HL-60/S4 treated with retinoic acid at 250 ng/mL for 4 days and 3 days (cell line): Measurements from ENCODE around the gene ZNF592.
"Not testable (repeated sequence)": the region's sequence is repeated elsewhere in the genome, so short reads cannot be mapped to it uniquely, and the experiment has no call there.

Source experiments
- in situ Hi-C: fragments of 300-500 bp; cut with MboI; formaldehyde crosslinking; loops from 2 replicates; pipeline ENCODE4 v1.7.0; 2022; ENCODE audit warnings: low sequenced_read_pairs

The ZNF592 gene, protein sequence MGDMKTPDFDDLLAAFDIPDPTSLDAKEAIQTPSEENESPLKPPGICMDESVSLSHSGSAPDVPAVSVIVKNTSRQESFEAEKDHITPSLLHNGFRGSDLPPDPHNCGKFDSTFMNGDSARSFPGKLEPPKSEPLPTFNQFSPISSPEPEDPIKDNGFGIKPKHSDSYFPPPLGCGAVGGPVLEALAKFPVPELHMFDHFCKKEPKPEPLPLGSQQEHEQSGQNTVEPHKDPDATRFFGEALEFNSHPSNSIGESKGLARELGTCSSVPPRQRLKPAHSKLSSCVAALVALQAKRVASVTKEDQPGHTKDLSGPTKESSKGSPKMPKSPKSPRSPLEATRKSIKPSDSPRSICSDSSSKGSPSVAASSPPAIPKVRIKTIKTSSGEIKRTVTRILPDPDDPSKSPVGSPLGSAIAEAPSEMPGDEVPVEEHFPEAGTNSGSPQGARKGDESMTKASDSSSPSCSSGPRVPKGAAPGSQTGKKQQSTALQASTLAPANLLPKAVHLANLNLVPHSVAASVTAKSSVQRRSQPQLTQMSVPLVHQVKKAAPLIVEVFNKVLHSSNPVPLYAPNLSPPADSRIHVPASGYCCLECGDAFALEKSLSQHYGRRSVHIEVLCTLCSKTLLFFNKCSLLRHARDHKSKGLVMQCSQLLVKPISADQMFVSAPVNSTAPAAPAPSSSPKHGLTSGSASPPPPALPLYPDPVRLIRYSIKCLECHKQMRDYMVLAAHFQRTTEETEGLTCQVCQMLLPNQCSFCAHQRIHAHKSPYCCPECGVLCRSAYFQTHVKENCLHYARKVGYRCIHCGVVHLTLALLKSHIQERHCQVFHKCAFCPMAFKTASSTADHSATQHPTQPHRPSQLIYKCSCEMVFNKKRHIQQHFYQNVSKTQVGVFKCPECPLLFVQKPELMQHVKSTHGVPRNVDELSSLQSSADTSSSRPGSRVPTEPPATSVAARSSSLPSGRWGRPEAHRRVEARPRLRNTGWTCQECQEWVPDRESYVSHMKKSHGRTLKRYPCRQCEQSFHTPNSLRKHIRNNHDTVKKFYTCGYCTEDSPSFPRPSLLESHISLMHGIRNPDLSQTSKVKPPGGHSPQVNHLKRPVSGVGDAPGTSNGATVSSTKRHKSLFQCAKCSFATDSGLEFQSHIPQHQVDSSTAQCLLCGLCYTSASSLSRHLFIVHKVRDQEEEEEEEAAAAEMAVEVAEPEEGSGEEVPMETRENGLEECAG (N-terminal part only)

DNA sequence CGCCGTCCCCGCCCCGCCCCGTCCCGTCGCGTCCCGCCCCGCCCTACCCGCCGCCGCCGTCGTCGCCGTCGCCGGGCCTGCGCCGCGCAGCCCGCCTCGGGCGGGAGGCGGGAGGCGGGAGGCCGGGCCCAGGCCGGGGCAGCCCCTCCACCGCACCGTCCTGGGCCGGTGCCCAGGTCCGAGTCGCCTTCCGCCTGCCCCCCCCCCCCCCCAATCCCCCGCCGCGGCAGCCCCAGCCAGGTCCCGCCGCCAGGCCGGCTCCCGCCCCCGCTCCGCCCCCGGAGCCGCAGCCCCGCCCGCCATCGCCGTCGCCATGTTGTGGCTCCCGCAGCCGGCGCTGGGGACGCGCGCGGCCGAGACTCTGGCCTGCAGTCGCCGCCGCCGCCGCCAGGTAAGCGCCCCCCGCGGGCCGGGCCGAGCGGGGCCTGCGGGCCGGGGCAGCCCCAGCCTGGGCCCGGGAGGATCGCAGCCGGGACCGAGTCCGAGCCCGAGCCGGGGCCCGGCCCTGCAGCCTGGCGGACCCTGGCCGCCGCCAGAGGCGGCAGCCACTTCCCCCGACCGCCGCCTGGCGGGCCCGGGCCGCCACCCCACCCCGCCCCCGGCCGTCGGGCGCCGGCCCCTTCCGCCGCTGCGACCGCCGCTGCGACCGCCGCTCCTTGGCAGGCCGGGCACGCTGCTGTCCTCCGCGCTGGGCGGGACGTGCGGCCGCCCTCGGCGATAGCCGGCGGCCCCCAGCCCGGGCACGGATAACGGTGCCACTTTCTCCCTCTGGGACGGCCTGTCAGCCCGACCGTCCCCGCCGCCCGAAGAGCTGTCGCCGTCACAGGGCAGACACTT is at the start of gene ZNF592:
ZNF592 (plus strand) TSS at position 319 of the 837 bp plus-strand sequence. CDS start 34,084 bp downstream, outside the sequence.
- in situ Hi-C loops = no loop called here

DNA sequence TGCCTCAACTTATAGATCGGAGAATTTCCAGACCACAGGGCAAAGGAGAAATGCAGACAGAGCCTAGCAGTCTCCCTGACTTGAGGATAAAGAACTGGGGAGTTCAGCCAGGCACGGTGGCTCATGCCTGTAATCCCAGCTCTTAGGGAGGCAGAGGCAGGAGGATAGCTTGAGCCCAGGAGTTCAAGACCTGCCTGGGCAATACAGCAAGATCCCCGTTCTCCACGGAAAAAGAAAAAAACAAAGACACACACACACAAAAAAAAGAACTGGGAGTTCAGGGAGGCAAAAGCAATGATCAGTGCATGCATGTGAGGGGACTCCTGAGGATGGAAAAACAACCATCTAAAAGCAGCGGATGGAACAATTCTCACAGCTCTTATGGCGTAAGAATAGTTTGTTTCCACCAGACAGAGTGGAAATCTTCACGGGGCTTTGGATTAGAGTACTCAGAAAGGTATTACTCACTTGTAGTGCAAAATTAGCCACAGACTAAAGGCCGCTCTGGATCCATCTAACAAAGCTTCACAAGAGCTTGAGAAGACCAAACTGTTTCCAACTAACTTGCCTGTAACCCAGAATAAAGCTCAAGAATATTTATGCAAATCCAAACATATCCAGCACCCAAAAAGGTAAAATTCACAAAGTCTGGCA is 48.7 kb upstream of the ZNF592 start:
- in situ Hi-C loops = no loop called here

DNA sequence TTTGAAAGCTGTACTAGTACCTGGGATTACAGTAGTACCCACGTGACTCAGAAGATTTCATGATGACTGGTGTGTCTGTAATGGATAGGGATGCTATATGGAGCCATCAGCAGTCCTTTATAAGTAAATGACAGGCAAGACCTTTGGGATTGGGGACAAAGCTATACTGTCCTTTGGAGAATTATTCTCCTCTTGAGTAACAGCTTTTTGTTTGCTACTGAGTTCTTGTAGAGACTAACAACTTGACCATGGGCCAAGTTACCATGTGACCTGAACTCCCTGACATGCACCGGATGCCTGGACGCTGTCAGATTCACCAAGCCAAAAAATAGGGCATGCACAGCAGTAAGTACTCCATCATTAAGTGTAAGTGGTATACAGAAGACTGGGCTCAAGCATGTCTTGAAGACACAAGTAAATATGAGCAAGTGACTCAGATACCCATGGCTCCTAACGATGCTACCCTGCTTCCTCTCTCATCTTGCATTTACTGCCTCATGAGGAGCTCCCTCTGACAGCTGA is 45.4 kb upstream of the ZNF592 start:
- in situ Hi-C loops = no loop called here

DNA sequence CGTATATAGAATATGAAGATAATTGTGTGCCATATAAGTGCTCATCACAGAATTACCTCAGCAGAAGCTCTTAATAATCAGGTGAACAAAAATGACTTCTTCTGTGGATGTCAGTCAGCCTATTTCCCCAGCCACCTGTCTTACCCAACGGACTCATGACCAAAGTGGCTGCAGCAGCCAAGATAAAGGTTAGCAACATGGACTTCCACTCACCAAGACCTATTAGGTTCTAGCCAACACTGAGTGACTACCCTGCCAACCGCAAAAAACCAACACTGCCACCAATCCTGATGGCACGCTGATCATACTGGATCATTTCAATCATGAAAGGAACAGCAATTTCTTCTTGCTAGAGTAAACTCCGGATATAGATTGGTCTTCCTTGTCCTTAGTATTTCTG is 44.6 kb upstream of the ZNF592 start:
- in situ Hi-C loops = no loop called here

DNA sequence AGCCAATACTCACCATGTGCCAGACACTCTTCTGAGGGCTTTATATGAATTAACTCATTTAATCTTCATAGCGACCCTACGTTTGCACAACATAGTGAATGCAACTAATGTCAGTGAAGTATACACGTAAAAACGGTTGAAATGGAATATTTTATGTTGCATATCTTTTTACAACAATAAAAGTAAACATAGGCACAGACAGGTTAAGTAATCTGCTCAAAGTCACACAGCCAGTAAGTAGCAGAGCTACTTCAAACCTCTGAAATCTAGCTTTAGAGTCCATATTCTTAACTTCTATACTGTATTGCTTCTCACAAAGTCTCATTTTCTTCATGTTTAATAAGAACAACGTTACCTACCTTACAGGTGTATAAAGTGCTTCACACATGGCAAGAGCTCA is 34.0 kb upstream of the ZNF592 start:
- in situ Hi-C loops = no loop called here

DNA sequence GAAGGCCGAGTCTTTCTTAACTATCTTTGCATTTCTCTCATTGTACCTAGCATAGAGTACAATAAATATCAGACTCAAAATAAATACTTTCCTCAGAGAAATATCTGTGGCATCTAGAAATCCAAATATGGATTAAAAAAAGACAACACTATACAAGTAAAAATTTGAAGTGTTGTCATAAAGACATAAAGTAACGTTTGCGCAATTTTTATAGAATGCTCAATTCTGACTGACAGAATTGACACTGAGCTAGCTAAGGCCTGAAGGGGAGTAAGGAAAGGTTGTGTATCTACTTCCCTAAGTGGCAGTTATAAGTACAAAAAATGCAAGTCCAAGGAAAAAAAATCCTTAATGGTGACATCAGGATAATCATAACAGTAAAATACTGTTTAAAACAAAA is 33.6 kb upstream of the ZNF592 start:
- in situ Hi-C loops = no loop called here

DNA sequence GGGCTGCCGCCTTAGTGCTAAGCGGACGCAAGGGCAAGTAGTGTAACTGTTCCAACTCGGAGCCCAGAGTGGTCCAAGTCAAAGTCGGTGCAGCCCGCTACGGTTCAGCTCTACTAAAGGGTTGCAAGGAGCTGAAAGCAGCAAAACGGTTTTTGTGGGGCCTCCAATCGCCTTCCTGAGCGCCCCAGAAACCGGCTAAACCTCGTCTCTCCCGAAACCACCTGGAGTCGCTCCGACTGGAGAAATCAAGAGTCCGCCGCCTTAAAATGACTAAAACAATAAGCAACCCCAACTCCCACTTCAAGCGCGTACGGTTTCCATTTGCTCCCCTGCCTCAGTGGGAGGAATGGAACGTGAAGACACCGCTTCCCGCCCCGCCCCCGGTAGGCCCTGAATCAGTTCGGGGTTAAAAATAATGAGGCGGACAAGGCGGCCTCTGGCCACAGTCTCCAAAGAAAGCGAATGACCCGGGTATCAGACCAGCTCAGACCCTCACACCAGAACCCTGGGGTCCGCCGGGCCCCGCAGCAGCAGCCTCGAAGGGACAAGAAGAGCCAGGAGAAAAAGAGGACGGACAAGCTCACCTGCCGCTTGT is 32.9 kb upstream of the ZNF592 start:
- in situ Hi-C loops = no loop called here

DNA sequence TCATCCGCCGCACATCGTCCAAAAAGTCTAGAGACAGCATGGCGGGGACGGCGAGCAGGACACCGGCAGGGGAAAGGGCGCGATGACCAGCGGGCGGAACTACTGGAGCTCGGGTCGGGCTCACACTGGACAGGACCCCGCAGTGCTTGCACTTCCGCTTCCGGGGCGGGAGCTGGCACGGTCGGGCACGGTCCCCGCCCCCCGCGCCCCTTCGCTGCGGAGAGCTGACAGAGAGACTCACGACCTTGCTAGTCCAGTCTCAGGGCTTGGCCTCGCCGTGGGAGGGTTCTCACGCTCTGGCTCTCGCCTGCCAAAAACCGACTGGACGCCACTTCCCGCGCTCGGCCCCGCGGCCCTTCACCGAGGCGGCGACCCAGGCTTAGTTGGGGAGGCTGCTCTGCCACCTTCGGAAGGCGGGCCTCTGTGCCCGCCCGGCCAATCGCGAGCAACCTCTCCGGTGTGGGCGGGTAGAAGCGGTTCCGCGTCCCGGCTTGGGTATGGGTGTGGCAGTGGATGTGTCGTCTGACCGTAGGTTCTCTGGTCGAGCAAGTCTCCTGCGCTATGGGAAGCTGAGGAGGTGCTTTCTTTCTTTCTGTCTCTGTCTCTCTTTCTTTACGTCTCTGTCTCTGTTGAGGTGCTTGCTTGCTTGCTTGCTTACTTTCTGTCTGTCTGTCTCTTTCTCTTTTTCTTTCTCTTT is 32.2 kb upstream of the ZNF592 start, which contains the start of gene SEC11A:
SEC11A (minus strand) TSS at position 104 of the 697 bp plus-strand sequence; CDS start at position 40, 64 bp downstream.
- in situ Hi-C loops = no loop called here

DNA sequence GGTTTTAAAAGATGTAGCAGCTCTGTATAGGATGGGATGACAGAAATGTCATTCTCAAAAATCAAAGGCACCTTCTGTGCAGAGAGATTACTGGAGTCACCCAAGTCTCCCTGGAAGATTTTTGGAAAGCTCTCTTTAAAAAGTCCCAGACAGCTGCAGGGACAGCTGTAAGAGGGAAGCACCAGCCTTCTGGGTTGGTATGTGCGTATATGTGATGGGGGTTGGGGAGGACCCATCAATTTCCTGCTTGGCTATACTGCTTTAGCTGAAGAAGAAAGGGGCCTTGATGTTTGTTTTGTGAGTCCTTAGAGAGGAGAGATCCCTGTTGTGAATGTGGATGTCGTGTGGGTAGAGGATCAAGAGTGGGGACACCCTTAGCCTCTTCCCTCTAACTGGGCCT is 27.0 kb upstream of the ZNF592 start:
- in situ Hi-C loops = no loop called here

DNA sequence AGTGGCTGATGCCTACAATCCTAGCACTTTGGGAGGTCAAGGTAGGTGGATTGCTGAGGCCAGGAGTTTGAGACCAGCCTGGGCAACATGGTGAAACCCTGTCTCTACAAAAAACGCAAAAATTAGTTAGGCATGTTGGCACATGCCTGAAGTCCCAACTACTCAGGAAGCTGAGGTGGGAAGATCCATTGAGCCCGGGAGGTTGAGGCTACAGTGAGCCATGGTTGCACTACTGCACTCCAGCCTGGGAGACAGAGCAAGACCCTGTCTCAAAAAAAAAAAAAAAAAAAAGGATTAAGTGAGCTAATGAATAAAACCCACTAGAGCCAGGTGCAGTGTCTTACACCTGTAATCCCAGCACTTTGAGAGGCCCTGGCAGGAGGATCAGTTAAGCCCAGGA is 25.8 kb upstream of the ZNF592 start:
- in situ Hi-C loops = no loop called here

DNA sequence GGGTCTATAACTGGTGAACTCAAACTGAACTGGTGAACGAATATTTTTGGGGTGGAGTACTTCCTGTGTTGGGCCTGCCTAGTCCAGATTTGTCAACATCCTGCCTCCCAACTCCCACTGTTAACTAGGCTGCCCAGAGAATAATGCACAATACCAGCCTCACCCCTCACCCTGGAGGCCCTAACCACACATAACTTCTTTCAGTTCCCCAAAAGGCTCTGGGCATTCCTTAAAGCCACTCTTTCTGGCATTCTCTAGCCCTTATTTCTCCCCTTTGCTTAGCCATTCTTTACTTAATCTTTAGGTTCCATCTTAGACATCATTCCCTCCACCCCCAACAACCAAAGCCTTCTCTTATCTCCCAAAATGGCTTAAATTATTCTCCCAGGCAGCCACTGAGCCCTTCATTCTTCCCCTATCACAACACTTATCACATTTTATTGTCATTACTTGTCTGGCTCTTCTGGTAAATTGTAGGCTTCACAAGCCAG is 23.3 kb upstream of the ZNF592 start:
- in situ Hi-C loops = no loop called here

DNA sequence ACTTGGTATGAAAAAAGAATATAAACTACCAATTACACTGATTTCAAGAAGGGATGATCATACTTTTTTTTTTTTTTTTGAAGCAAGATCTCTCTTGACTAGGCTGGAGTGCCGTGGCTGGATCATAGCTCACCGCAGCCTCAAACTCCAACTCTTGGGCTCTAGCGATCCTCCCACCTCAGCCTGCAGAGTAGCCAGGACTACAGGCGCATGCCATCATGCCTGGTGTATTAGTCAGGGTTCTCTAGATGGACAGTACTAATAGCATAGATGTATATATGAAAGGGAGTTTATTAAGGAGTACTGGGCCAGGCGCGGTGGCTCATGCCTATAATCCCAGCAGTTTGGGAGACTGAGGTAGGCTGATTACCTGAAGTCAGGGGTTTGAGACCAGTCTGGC is 21.0 kb upstream of the ZNF592 start:
- in situ Hi-C loops = no loop called here

DNA sequence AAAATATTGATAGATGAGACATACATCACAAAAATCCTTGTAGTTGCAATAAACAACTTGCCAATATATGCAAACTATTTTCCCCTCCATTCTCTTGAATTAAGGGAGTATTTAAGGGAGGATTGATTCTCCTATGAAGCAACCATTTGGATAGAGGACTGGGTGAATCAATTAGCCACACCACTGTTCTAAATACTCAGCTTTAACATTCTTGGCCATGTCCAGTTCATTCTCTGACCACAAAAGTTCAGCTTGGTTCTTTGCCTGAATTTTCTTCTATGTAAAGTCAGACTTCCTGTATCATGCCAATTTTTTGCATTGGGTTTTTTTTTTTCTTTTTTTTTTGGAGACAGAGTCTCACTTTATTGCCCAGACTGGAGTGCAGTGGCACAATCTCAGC is 16.6 kb upstream of the ZNF592 start:
- in situ Hi-C loops = no loop called here

DNA sequence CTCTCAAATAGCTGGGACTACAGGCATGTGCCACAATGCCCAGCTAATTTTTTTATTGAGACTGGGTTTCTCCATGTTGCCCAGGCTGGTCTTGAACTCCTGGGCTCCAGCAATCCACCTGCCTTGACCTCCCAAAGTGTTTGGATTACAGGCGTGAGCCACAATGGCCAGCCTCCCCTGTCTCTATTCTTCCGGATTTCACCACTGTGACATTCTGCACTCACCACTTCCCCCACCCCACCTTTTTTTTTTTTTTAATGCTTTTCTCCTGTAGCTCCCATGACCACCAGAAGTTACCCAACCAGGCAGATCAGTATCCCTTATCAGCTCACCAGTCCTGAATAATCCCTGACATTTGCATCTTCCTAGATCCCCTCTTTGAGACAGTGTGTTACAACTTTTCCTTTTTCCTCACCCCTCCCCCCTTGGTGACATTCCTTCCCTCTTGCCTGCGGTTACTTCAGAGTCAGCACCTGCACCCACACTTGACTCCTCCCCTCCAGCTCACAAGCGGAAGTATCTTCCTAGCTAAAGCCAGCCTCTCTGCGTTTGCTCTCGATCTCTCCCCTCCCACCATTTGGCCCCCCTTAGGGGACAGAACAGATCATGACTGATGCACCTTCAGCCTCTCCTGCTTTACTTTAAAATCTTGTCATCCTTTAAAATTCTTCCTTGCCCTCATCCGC is 13.5 kb upstream of the ZNF592 start:
- in situ Hi-C loops = no loop called here

DNA sequence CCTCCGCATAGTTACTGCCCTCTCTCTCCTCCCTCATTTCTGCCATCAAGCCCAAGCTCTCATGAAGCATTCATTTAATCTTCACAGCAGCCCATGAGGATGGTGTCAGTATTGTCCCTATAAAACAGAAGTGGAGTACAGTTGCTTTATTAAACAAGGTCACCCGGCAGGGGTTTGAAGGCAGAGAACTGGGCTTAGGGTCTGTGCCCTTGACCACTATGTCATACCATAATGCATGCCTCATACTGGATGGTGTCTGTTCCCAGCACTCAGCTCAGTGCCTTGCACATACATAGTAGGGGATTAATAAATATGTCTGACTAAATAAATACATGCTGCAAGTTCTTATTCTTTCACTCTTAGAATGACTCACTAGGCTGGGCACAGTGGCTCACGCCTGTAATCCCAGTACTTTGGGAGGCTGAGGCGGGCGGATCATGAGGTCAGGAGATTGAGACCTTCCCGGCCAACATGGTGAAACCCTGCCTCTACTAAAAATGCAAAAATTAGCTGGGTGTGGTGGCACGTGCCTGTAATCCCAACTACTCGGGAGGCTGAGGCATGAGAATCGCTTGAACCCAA is 12.8 kb upstream of the ZNF592 start:
- in situ Hi-C loops = not testable (repeated sequence)

DNA sequence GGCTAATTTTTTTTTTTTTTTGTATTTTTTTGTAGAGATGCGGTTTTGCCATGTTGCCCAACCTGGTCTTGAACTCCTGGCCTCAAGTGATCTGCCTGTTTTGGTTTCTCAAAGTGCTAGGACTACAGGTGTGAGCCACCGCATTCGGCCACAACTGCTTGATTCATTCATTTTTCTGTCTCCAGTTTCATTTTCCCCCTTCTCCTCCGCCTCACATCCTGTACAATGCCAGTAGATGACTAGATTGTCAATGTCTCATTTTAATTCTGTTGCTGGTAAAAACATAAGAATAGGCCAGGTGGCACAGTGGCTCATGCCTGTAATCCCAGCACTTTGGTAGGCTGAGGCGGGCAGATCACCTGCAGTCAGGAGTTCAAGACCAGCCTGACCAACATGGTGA is 12.0 kb upstream of the ZNF592 start:
- in situ Hi-C loops = no loop called here

DNA sequence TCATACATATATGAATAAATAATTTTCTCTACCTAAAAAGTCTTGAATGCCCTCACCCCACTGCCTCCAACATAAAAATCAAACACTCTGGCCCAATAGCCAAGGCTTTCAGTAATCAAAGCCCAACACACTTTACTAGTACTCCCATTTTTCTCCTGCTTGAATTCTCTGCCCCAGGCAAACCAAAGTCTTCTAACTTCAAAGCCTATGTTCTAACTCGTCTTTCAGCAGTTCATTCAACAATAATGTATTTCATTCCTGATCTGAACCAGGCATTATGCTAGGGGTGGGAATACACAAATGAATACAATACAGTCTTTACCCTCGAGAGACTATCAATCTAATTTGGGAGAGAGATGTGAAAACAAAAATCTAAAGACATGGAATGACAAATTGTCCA is 11.4 kb upstream of the ZNF592 start:
- in situ Hi-C loops = no loop called here
